GM18951 (cell line): ENCODE results near the gene ADGB.
"Not testable (repeated sequence)": the region's sequence is repeated elsewhere in the genome, so short reads cannot be mapped to it uniquely, and the experiment has no call there.

Source experiments
- POLR2A ChIP-seq: IDR thresholded peaks from 4 replicates; pipeline ENCODE4 v1.6.1; 2011; ENCODE audit warnings: mild to moderate bottlenecking; ENCODE audit not compliant: insufficient read length, insufficient read depth; ENCODE audit errors: extremely low read depth
- in situ Hi-C: fragments of 300-500 bp; cut with MboI; formaldehyde crosslinking; loops from one replicate; pipeline ENCODE4 v1.12.0; 2022; ENCODE audit warnings: low sequenced_read_pairs, mixed read lengths, inconsistent platforms; ENCODE audit not compliant: unreplicated experiment

The ADGB gene

GRCh38 chr6:146598772-146599405 is at the start of gene ADGB:
Gene ADGB, plus strand, starts transcription at chr6:146598972. Its CDS starts 69 bp downstream, at chr6:146599041.
- in situ Hi-C loops, result no loop called here
- TF ChIP-seq POLR2A, result no peak

- TF ChIP-seq POLR2A, result no peak
- in situ Hi-C loops, result no loop called here
These were observed 47.9 kb upstream of the ADGB start for GRCh38 chr6:146550911-146551310.

GRCh38 chr6:146551545-146551944 is 47.2 kb upstream of the ADGB start:
- no peak for TF ChIP-seq POLR2A
- in situ Hi-C loops, result no loop called here

- TF ChIP-seq POLR2A, result no peak
- in situ Hi-C loops, result no loop called here
These were observed 45.2 kb upstream of the ADGB start for GRCh38 chr6:146553377-146554135.

- no peak for TF ChIP-seq POLR2A
- in situ Hi-C loops, result no loop called here
These were observed 38.2 kb upstream of the ADGB start for GRCh38 chr6:146560607-146561006.

GRCh38 chr6:146566661-146567060 is 32.1 kb upstream of the ADGB start:
- in situ Hi-C loops, result not testable (repeated sequence)

- in situ Hi-C loops, result not testable (repeated sequence)
These were observed 30.2 kb upstream of the ADGB start for GRCh38 chr6:146568619-146569018.

- in situ Hi-C loops, result no loop called here
- no peak for TF ChIP-seq POLR2A
These were observed 24.6 kb upstream of the ADGB start for GRCh38 chr6:146574211-146574610.

GRCh38 chr6:146578054-146578453 is 20.7 kb upstream of the ADGB start:
- in situ Hi-C loops, result no loop called here
- no peak for TF ChIP-seq POLR2A

- no peak for TF ChIP-seq POLR2A
- in situ Hi-C loops, result no loop called here
These were observed 16.8 kb upstream of the ADGB start for GRCh38 chr6:146581968-146582367.

- in situ Hi-C loops, result no loop called here
- no peak for TF ChIP-seq POLR2A
These were observed 15.9 kb upstream of the ADGB start for GRCh38 chr6:146582857-146583256.

- TF ChIP-seq POLR2A, result no peak
- in situ Hi-C loops, result no loop called here
These were observed 14.8 kb upstream of the ADGB start for GRCh38 chr6:146583966-146584365.

- in situ Hi-C loops, result no loop called here
- TF ChIP-seq POLR2A, result no peak
These were observed 11.3 kb upstream of the ADGB start for GRCh38 chr6:146587459-146587858.

GRCh38 chr6:146590492-146590891 is 8.3 kb upstream of the ADGB start:
- no peak for TF ChIP-seq POLR2A
- in situ Hi-C loops, result no loop called here
